HCT116 (cell line): ENCODE results near the gene SLC26A9.

ENCODE experiments used
- POLR2AphosphoS5 ChIP-seq: IDR thresholded peaks from 2 replicates; pipeline ENCODE4 v1.6.1; 2011; ENCODE audit warnings: mild to moderate bottlenecking, low read depth, low read length, moderate library complexity
- TF ChIP-seq, protein P1 (sequence below), 3 experiments: fragments of 200-600 bp in 1 of 3; sonication (generic) in 1 of 3; IDR thresholded peaks in 2 of 3; conservative IDR thresholded peaks in 1 of 3; 2 replicates each; pipeline ENCODE4 v1.5.1; 2012 to 2017; ENCODE audit warnings: low read depth in 2 of 3, low read length in 2 of 3, antibody characterized with exemption in 1 of 3, borderline replicate concordance in 1 of 3, control low read depth in 1 of 3, mild to moderate bottlenecking in 1 of 3, mixed read lengths in 1 of 3, mixed run types in 1 of 3, moderate library complexity in 1 of 3; ENCODE audit not compliant: insufficient read depth in 1 of 3

DNA sequence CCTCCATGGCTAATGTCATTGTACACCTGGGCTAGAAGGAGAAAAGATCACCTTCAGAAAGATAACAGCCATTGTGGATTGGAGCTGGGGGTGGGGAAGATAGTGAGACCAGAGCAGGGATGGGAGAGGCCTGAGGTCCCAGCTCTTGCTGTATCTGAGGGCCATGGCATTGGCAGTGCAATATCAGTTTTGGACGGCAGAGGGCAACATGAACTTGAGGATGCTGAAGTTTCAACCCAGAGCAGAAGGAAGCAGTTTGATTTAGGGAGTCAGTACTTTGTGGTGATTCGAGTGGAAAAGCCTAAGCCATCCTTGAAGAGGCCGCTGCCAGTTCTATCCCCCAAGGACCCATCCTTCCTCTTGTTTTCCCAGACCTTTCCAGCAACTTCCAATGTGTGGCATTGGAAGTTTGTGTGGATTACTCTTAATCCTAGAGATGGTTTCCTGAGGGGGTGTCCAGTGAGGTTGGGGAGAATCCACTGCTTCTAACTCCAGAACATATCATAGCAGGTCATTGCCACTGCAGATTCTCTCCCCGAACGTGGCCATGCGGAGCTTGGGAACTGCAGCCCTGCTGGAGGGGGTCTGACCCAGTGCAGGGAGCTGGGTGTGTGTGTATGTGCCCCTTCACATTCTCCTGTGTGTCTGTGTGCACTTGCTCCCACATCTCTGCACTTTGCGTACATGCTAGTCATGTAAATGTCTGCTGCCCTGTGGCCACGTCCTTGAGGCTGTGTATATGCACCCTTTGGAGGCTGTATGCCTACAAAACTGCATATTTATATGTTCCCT is 24.1 kb downstream of the SLC26A9 start:
- no peak for TF ChIP-seq POLR2AphosphoS5
- TF ChIP-seq, protein P1, sequence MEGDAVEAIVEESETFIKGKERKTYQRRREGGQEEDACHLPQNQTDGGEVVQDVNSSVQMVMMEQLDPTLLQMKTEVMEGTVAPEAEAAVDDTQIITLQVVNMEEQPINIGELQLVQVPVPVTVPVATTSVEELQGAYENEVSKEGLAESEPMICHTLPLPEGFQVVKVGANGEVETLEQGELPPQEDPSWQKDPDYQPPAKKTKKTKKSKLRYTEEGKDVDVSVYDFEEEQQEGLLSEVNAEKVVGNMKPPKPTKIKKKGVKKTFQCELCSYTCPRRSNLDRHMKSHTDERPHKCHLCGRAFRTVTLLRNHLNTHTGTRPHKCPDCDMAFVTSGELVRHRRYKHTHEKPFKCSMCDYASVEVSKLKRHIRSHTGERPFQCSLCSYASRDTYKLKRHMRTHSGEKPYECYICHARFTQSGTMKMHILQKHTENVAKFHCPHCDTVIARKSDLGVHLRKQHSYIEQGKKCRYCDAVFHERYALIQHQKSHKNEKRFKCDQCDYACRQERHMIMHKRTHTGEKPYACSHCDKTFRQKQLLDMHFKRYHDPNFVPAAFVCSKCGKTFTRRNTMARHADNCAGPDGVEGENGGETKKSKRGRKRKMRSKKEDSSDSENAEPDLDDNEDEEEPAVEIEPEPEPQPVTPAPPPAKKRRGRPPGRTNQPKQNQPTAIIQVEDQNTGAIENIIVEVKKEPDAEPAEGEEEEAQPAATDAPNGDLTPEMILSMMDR (IDR thresholded peaks at IDR 0.05 in 2 of 3, conservative IDR thresholded peaks at IDR 0.05 in 1 of 3; ENCODE audit: borderline replicate concordance in 1 of 3, insufficient read depth in 1 of 3, low read depth in 2 of 3, low read length in 2 of 3), result peak; percentile 86 to 94 (median 89)
